ENCODE results near the gene NUP214. TPM values are rescaled to one million over a fixed set of nuclear protein-coding genes. Genes with fewer than 3 reads are reported as not detected.

NUP214 gene
- total RNA-seq, 1 experiment from 2014 or later = 35.5 TPM

DNA sequence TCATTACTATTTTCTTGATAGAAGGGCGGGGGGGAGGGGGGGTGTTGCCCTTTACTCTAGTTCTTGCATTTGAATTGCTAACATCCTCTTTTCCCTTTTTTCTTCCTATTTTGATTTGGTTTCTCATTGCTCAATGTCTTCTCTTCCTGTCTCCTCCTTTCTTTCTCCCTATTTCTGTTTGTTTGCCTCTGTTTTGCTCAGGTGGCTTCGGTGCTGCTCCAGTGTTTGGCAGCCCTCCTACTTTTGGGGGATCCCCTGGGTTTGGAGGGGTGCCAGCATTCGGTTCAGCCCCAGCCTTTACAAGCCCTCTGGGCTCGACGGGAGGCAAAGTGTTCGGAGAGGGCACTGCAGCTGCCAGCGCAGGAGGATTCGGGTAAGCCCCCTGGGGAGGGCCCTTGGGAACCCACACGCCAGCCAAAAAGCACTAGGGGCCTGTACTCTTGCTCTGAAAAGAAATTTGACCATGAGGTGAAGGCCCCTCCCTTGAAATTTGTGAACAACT is 102.6 kb downstream of the NUP214 start:
- no TSS peak for BruUV-seq (replicated peaks)
- Histone ChIP-seq H3K36me3 (ENCODE audit: control insufficient read depth in 1 of 2, insufficient read depth in 2 of 2, low read length in 2 of 2) (peaks cover 22 to 35% of the 10 kb centered on the region in 2 experiments), H3K9me2 (ENCODE audit: insufficient read depth) (no peaks in the 10 kb centered on the region), H3K4me2 (ENCODE audit: low read length) (no peak overlapping the region), H2AFZ (ENCODE audit: low read depth, low read length, poor library complexity, severe bottlenecking) (no peak overlapping the region), H4K20me1 (ENCODE audit: insufficient read depth) (no peaks in the 10 kb centered on the region), H3K9ac (ENCODE audit: low read length) (no peak overlapping the region), H3K79me2 (ENCODE audit: insufficient read depth, low read length) (no peaks in the 10 kb centered on the region), H3K27ac (ENCODE audit: low read depth, low read length) (no peak overlapping the region), H3K4me3 (replicated peaks in 1 of 2; ENCODE audit: low read depth in 1 of 2, low read length in 2 of 2) (no peak overlapping the region), H3K9me3 (ENCODE audit: control insufficient read depth in 1 of 2, insufficient read depth in 1 of 2, low read depth in 1 of 2, low read length in 2 of 2) (no peaks in the 10 kb centered on the region), H3K27me3 (ENCODE audit: insufficient read depth, low read length) (no peaks in the 10 kb centered on the region), H3K4me1 (ENCODE audit: control insufficient read depth in 1 of 2, insufficient read depth in 2 of 2, low read length in 2 of 2) (no peaks in the 10 kb centered on the region)
- TF ChIP-seq CEBPB (IDR thresholded peaks at IDR 0.05; ENCODE audit: low read depth) = no peak
- TF ChIP-seq, protein P1, sequence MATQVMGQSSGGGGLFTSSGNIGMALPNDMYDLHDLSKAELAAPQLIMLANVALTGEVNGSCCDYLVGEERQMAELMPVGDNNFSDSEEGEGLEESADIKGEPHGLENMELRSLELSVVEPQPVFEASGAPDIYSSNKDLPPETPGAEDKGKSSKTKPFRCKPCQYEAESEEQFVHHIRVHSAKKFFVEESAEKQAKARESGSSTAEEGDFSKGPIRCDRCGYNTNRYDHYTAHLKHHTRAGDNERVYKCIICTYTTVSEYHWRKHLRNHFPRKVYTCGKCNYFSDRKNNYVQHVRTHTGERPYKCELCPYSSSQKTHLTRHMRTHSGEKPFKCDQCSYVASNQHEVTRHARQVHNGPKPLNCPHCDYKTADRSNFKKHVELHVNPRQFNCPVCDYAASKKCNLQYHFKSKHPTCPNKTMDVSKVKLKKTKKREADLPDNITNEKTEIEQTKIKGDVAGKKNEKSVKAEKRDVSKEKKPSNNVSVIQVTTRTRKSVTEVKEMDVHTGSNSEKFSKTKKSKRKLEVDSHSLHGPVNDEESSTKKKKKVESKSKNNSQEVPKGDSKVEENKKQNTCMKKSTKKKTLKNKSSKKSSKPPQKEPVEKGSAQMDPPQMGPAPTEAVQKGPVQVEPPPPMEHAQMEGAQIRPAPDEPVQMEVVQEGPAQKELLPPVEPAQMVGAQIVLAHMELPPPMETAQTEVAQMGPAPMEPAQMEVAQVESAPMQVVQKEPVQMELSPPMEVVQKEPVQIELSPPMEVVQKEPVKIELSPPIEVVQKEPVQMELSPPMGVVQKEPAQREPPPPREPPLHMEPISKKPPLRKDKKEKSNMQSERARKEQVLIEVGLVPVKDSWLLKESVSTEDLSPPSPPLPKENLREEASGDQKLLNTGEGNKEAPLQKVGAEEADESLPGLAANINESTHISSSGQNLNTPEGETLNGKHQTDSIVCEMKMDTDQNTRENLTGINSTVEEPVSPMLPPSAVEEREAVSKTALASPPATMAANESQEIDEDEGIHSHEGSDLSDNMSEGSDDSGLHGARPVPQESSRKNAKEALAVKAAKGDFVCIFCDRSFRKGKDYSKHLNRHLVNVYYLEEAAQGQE (IDR thresholded peaks at IDR 0.05; ENCODE audit: low read depth) = no peak
- no peak for TF ChIP-seq ZNF274 (IDR thresholded peaks at IDR 0.05; ENCODE audit: low read depth, low read length)
- no peak for TF ChIP-seq SIN3A (IDR thresholded peaks at IDR 0.05; ENCODE audit: low read depth)
- TF ChIP-seq FOSL1 (IDR thresholded peaks at IDR 0.05; ENCODE audit: low read depth) = no peak
- TF ChIP-seq POLR2AphosphoS5 (IDR thresholded peaks at IDR 0.05; ENCODE audit: low read depth, low read length) = no peak
- no peak for TF ChIP-seq CBX3 (IDR thresholded peaks at IDR 0.05; ENCODE audit: low read depth)
- TF ChIP-seq EZH2 (IDR thresholded peaks at IDR 0.05) = no peak
- no peak for TF ChIP-seq TCF7L2 (IDR thresholded peaks at IDR 0.05; ENCODE audit: borderline replicate concordance, extremely low read depth, insufficient read depth, insufficient read length)
- no peak for TF ChIP-seq EGR1 (IDR thresholded peaks at IDR 0.05; ENCODE audit: low read depth)
- no peak for TF ChIP-seq POLR2A (IDR thresholded peaks at IDR 0.05; ENCODE audit: borderline replicate concordance, extremely low read depth, insufficient read depth, insufficient read length)
- TF ChIP-seq RAD21 (IDR thresholded peaks at IDR 0.05; ENCODE audit: low read depth) = no peak
- TF ChIP-seq JUND (IDR thresholded peaks at IDR 0.05) = no peak
- no peak for TF ChIP-seq SP1 (IDR thresholded peaks at IDR 0.05; ENCODE audit: low read depth)
- TF ChIP-seq, protein P2, sequence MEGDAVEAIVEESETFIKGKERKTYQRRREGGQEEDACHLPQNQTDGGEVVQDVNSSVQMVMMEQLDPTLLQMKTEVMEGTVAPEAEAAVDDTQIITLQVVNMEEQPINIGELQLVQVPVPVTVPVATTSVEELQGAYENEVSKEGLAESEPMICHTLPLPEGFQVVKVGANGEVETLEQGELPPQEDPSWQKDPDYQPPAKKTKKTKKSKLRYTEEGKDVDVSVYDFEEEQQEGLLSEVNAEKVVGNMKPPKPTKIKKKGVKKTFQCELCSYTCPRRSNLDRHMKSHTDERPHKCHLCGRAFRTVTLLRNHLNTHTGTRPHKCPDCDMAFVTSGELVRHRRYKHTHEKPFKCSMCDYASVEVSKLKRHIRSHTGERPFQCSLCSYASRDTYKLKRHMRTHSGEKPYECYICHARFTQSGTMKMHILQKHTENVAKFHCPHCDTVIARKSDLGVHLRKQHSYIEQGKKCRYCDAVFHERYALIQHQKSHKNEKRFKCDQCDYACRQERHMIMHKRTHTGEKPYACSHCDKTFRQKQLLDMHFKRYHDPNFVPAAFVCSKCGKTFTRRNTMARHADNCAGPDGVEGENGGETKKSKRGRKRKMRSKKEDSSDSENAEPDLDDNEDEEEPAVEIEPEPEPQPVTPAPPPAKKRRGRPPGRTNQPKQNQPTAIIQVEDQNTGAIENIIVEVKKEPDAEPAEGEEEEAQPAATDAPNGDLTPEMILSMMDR (IDR thresholded peaks at IDR 0.05 in 2 of 3, conservative IDR thresholded peaks at IDR 0.05 in 1 of 3; ENCODE audit: borderline replicate concordance in 1 of 3, insufficient read depth in 1 of 3, low read depth in 2 of 3, low read length in 2 of 3) = no peak
- no peak for DNase-seq (ENCODE audit: low read depth, low spot score)
- ChIA-PET CTCF (no interaction called here), POLR2A (no interaction called here), RAD21 (ENCODE audit: low non-redundant PET in 1 of 2, low total read pairs in 2 of 2, uncharacterized antibody in 2 of 2, unreplicated experiment in 2 of 2) (no interaction called here)
- ATAC-seq = no peak
- intact Hi-C loops (cut with micrococcal nuclease) = no loop called here
